Endothelial cell of umbilical vein (primary cell): ENCODE data around the gene GLUD2. TPM values are rescaled to one million over a fixed set of nuclear protein-coding genes. Genes with fewer than 3 reads are reported as not detected.

ENCODE experiments used
- BruUV-seq: library from RNA; stranded (reverse); fragments of 400-500 nt; replicated peaks from 2 replicates; lab custom pipeline; 2021; lab: Mats Ljungman, UMichigan
- CTCF ChIA-PET: fragments of 300-600, 350-600 bp; sonication (Branson Sonifier 250); formaldehyde crosslinking; loops from one replicate; lab custom pipeline; 2021; ENCODE audit warnings: antibody characterized with exemption, inconsistent platforms; lab: Charles Lee
- POLR2A ChIA-PET: fragments of 300-600, 350-600 bp; sonication (Branson Sonifier 250); formaldehyde crosslinking; loops from one replicate; lab custom pipeline; 2021; ENCODE audit warnings: antibody characterized with exemption, inconsistent platforms; lab: Charles Lee
- DNase-seq: peaks from one replicate; pipeline ENCODE4 v3.0.0-alpha.2; 2011; ENCODE audit warnings: low read depth, low spot score
- FAIRE-seq: peaks from 2 replicates; lab custom pipeline; 2011; peaks lifted over from hg19 to GRCh38; lab: Jason Lieb, UNC
- H2AFZ ChIP-seq: 2 replicates; pipeline ENCODE4 v1.6.0; 2012; ENCODE audit warnings: low read depth, low read length, control low read depth, inconsistent platforms
- H3K27ac ChIP-seq: 2 replicates; pipeline ENCODE4 v1.5.1; 2011; ENCODE audit warnings: low read depth, mild to moderate bottlenecking, control low read depth, low read length, moderate library complexity; ENCODE audit not compliant: insufficient read depth
- H3K27me3 ChIP-seq, 2 experiments: 2 replicates each; pipeline versions ENCODE4 v1.6.0 to v1.6.1; 2011; ENCODE audit warnings: low read length in 2 of 2, mixed read lengths in 1 of 2; ENCODE audit not compliant: control insufficient read depth in 2 of 2, insufficient read depth in 2 of 2
- H3K36me3 ChIP-seq, 2 experiments: 2 replicates in 1 of 2; 3 replicates in 1 of 2; pipeline ENCODE4 v1.5.1; 2011; ENCODE audit warnings: low read length in 2 of 2, mild to moderate bottlenecking in 1 of 2, moderate library complexity in 1 of 2; ENCODE audit not compliant: control insufficient read depth in 2 of 2, insufficient read depth in 2 of 2; ENCODE audit errors: extremely low read depth in 1 of 2
- H3K4me1 ChIP-seq: 3 replicates; pipeline ENCODE4 v1.5.1; 2011; ENCODE audit warnings: mild to moderate bottlenecking, low read length; ENCODE audit not compliant: control insufficient read depth, insufficient read depth; ENCODE audit errors: extremely low read depth
- H3K4me2 ChIP-seq: 2 replicates; pipeline ENCODE4 v1.6.1; 2011; ENCODE audit warnings: low read length, control low read depth, mixed read lengths; ENCODE audit not compliant: insufficient read depth
- H3K4me3 ChIP-seq, 3 experiments: fragments of 200-600 bp in 1 of 3; sonication (generic), shearing (Covaris generic) in 1 of 3; replicated peaks in 1 of 3; 2 replicates each; pipeline ENCODE4 v1.5.1; 2011 to 2016; ENCODE audit warnings: control low read depth in 3 of 3, low read length in 3 of 3, mild to moderate bottlenecking in 2 of 3, inconsistent platforms in 1 of 3, low read depth in 1 of 3, moderate library complexity in 1 of 3; ENCODE audit not compliant: insufficient read depth in 1 of 3
- H3K79me2 ChIP-seq: 2 replicates; pipeline ENCODE4 v1.6.0; 2012; ENCODE audit warnings: low read length, inconsistent platforms; ENCODE audit not compliant: control insufficient read depth, insufficient read depth
- H3K9ac ChIP-seq: replicated peaks from 2 replicates; pipeline ENCODE3; 2011; ENCODE audit warnings: low read length, control low read depth; ENCODE audit not compliant: insufficient read depth; ENCODE audit errors: extremely low read depth
- H3K9me1 ChIP-seq: replicated peaks from 3 replicates; pipeline ENCODE4 v1.6.0; 2011; ENCODE audit warnings: mild to moderate bottlenecking, low read length; ENCODE audit not compliant: control insufficient read depth, insufficient read depth; ENCODE audit errors: extremely low read depth
- H3K9me3 ChIP-seq: replicated peaks from 2 replicates; pipeline ENCODE4 v1.5.1; 2012; ENCODE audit warnings: low read length, inconsistent platforms; ENCODE audit not compliant: control insufficient read depth, insufficient read depth
- H4K20me1 ChIP-seq: replicated peaks from 2 replicates; pipeline ENCODE3; 2011; ENCODE audit warnings: mild to moderate bottlenecking, low read length; ENCODE audit not compliant: control insufficient read depth, insufficient read depth; ENCODE audit errors: extremely low read depth
- EZH2 ChIP-seq: IDR thresholded peaks from 2 replicates; pipeline ENCODE4 v1.6.1; 2012; ENCODE audit warnings: borderline replicate concordance, low read depth, mild to moderate bottlenecking, moderate library complexity, low read length, inconsistent platforms; ENCODE audit not compliant: severe bottlenecking
- FOS ChIP-seq: IDR thresholded peaks from 2 replicates; pipeline ENCODE4 v1.6.1; 2011; ENCODE audit warnings: mild to moderate bottlenecking, low read length, moderate library complexity, borderline replicate concordance; ENCODE audit not compliant: insufficient read depth
- GATA2 ChIP-seq: IDR thresholded peaks from 2 replicates; pipeline ENCODE4 v1.7.0; 2011; ENCODE audit warnings: low read depth, mild to moderate bottlenecking, moderate library complexity, mixed read lengths, low read length; ENCODE audit not compliant: insufficient read length, insufficient read depth
- JUN ChIP-seq: IDR thresholded peaks from 2 replicates; pipeline ENCODE4 v1.6.1; 2011; ENCODE audit warnings: borderline replicate concordance, low read depth; ENCODE audit not compliant: insufficient read length, insufficient read depth
- MYC ChIP-seq: IDR thresholded peaks from one replicate; pipeline ENCODE4 v1.6.1; 2011; ENCODE audit warnings: mild to moderate bottlenecking, low read depth, low read length
- POLR2A ChIP-seq: IDR thresholded peaks from 2 replicates; pipeline ENCODE4 v1.6.1; 2012; ENCODE audit warnings: low read depth, mild to moderate bottlenecking, control low read depth, low read length
- POLR2AphosphoS5 ChIP-seq: IDR thresholded peaks from 2 replicates; pipeline ENCODE4 v1.6.1; 2012; ENCODE audit warnings: low read depth, mild to moderate bottlenecking, control low read depth, low read length, moderate library complexity; ENCODE audit not compliant: insufficient read depth
- dilution Hi-C: fragments of 300-500 bp; cut with MboI; formaldehyde crosslinking; loops from one replicate; pipeline ENCODE4 v1.15.0; 2019; ENCODE audit warnings: low sequenced_read_pairs; ENCODE audit not compliant: extremely low pct_ligation_motif_present
- intact Hi-C: fragments of 100-400 bp; cut with micrococcal nuclease; formaldehyde crosslinking; loops from one replicate; pipeline ENCODE4 v1.10.0; 2022
- polyA plus RNA-seq, 4 experiments: library from polyadenylated mRNA; depleted of rRNA in 3 of 4; stranded (reverse) in 3 of 4; unstranded in 1 of 4; fragments of >200 nt; gene quantifications; 2 replicates each; pipeline versions ENCODE4 v1.2.1 to v1.2.3, GENCODE V29; 2011 to 2012; ENCODE audit warnings: missing spikeins in 1 of 4
- total RNA-seq: library from RNA; stranded (reverse); gene quantifications from 2 replicates; pipeline ENCODE4 v1.2.3, GENCODE V29; 2021
- TF ChIP-seq, protein P1 (sequence below): IDR thresholded peaks from 2 replicates; pipeline ENCODE4 v1.6.1; 2011; ENCODE audit not compliant: insufficient read depth, insufficient read length
- TF ChIP-seq, protein P2 (sequence below), 2 donors: IDR thresholded peaks; 1 replicate in 1 of 2; 2 replicates in 1 of 2; pipeline ENCODE4 v1.5.1; 2011; ENCODE audit warnings: low read length in 2 of 2, mild to moderate bottlenecking in 2 of 2, moderate library complexity in 2 of 2, control low read depth in 1 of 2, inconsistent platforms in 1 of 2, low read depth in 1 of 2; ENCODE audit not compliant: insufficient read depth in 1 of 2; ENCODE audit errors: extremely low read depth in 1 of 2

Gene GLUD2
- total and polyA plus RNA-seq, 2 donors (not counting 3 experiments of a cell fraction or from before 2014, with no cell fraction given) = 0.19 to 0.33 TPM

DNA sequence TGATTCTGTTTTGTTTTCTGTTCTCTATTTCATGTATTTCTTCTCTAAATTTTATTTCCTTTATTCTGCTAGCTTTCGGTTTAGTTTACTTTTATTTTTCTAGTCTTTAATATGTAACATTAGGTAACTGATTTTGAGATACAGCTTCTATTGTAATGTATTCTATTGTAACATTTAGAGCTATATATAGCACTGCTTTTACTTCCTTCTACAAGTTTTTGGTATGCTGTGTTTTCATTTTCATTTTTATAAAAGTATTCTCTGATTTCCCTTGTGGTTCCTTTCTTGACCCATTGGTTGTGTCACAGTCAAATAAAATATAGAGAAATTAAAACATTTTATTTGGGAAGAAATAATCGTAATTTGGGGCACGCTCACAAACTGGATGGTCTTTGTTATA lies 48.0 kb upstream of the GLUD2 start:
- CTCF ChIA-PET = no interaction called here

More for the DNA sequence above, 48.0 kb upstream of the GLUD2 start:
- Histone ChIP-seq H3K4me2 (no peak overlapping the region), H3K9me1 (no peaks in the 10 kb centered on the region), H4K20me1 (no peaks in the 10 kb centered on the region), H3K27ac (no peak overlapping the region), H3K9me3 (no peaks in the 10 kb centered on the region), H3K79me2 (no peaks in the 10 kb centered on the region), H2AFZ (no peak overlapping the region), H3K4me3 (no peak overlapping the region), H3K9ac (no peak overlapping the region), H3K4me1 (no peaks in the 10 kb centered on the region), H3K36me3 (no peaks in the 10 kb centered on the region), H3K27me3 (no peaks in the 10 kb centered on the region)
- intact Hi-C loops = no loop called here
- no peak for TF ChIP-seq POLR2A
- TF ChIP-seq JUN = no peak
- TF ChIP-seq, protein P1, sequence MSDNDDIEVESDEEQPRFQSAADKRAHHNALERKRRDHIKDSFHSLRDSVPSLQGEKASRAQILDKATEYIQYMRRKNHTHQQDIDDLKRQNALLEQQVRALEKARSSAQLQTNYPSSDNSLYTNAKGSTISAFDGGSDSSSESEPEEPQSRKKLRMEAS = no peak
- no peak for TF ChIP-seq POLR2AphosphoS5
- TF ChIP-seq EZH2 = no peak
- no peak for TF ChIP-seq GATA2
- TF ChIP-seq MYC = no peak
- TF ChIP-seq, protein P2, sequence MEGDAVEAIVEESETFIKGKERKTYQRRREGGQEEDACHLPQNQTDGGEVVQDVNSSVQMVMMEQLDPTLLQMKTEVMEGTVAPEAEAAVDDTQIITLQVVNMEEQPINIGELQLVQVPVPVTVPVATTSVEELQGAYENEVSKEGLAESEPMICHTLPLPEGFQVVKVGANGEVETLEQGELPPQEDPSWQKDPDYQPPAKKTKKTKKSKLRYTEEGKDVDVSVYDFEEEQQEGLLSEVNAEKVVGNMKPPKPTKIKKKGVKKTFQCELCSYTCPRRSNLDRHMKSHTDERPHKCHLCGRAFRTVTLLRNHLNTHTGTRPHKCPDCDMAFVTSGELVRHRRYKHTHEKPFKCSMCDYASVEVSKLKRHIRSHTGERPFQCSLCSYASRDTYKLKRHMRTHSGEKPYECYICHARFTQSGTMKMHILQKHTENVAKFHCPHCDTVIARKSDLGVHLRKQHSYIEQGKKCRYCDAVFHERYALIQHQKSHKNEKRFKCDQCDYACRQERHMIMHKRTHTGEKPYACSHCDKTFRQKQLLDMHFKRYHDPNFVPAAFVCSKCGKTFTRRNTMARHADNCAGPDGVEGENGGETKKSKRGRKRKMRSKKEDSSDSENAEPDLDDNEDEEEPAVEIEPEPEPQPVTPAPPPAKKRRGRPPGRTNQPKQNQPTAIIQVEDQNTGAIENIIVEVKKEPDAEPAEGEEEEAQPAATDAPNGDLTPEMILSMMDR (IDR thresholded peaks at IDR 0.05; ENCODE audit: extremely low read depth in 1 of 2, insufficient read depth in 1 of 2, low read depth in 1 of 2, low read length in 2 of 2) = no peak
- TF ChIP-seq FOS = no peak
- POLR2A ChIA-PET = no interaction called here
- DNase-seq (no peak), FAIRE-seq (no peak)
- dilution Hi-C loops = no loop called here
- BruUV-seq = no TSS peak
